OCI-LY1 (cell line): ENCODE results near the gene BRD4.

Experiments used
- EZH2 ChIP-seq: fragments of 200-600 bp; sonication (generic), shearing (Covaris generic); IDR thresholded peaks from 2 replicates; pipeline ENCODE4 v1.8.0; 2017; ENCODE audit warnings: borderline replicate concordance, mixed run types, mild to moderate bottlenecking, antibody characterized with exemption, low read length, moderate library complexity, mixed read lengths
- TF ChIP-seq, protein P1 (sequence below): fragments of 200-600 bp; sonication (generic), shearing (Covaris generic); IDR thresholded peaks from 2 replicates; pipeline ENCODE4 v1.5.1; 2017; ENCODE audit warnings: mild to moderate bottlenecking, antibody characterized with exemption, low read length, moderate library complexity, mixed read lengths

DNA sequence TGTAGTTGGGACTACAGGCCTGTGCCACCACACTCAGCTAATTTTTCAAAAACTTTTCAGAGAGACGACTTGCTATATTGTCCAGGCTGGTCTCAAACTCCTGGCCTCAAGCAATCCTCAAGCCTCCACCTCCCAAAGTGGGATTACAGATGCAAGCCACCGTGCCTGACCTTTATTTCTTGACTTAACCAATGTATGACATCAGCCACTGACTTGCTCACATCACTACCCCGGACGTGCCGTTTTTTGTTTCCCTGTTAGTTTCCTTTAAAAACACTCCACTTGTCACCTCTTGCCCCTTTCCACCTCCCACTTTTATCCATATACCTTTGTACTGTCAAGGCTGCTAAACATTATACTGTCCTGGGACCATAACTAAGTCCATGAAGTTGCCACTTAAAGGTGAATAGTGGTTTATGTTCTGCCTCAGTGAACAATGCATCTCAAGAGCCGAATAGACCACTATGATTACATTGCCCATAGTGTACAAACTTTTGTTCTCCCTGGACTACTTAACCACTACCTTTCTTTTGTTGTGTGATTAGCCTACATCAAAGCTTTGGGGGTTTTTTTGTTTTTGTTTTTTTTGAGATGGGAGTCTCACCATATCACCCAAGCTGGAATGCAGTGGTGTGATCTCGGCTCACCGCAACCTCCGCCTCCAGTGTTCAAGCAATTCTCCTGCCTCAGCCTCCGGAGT, 97.8 kb downstream of the BRD4 start:
- TF ChIP-seq, protein P1, sequence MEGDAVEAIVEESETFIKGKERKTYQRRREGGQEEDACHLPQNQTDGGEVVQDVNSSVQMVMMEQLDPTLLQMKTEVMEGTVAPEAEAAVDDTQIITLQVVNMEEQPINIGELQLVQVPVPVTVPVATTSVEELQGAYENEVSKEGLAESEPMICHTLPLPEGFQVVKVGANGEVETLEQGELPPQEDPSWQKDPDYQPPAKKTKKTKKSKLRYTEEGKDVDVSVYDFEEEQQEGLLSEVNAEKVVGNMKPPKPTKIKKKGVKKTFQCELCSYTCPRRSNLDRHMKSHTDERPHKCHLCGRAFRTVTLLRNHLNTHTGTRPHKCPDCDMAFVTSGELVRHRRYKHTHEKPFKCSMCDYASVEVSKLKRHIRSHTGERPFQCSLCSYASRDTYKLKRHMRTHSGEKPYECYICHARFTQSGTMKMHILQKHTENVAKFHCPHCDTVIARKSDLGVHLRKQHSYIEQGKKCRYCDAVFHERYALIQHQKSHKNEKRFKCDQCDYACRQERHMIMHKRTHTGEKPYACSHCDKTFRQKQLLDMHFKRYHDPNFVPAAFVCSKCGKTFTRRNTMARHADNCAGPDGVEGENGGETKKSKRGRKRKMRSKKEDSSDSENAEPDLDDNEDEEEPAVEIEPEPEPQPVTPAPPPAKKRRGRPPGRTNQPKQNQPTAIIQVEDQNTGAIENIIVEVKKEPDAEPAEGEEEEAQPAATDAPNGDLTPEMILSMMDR, result no peak
- TF ChIP-seq EZH2, result no peak
